Psoas muscle (tissue), 8 donors: ENCODE measurements around the gene TXNDC16. TPM values are rescaled to one million over a fixed set of nuclear protein-coding genes. Genes with fewer than 3 reads are reported as not detected.
"Not testable (repeated sequence)": the region's sequence is repeated elsewhere in the genome, so short reads cannot be mapped to it uniquely, and the experiment has no call there.

Experiments
- ATAC-seq, 4 donors: fragments of 200-7000 bp; cut with Tn5 transposase; one replicate each; pipeline ENCODE4 v1.9.1; 2020; ENCODE audit warnings: moderate library complexity in 3 of 4, mild to moderate bottlenecking in 2 of 4
- DNase-seq, 2 donors: peaks; one replicate each; pipeline ENCODE4 v3.0.0-alpha.2; 2020
- H3K27ac ChIP-seq: fragments of 200-600 bp; one replicate; pipeline ENCODE4 v1.8.0; 2022
- H3K27me3 ChIP-seq, 3 donors: fragments of 200-600 bp in 1 of 3; one replicate each; pipeline versions ENCODE4 v1.6.1 to v1.8.0; 2013 to 2022; ENCODE audit warnings: low read length in 2 of 3, mild to moderate bottlenecking in 2 of 3, moderate library complexity in 1 of 3; ENCODE audit not compliant: insufficient read depth in 3 of 3
- H3K36me3 ChIP-seq, 2 donors: fragments of 200-600 bp in 1 of 2; one replicate each; pipeline versions ENCODE4 v1.6.1 to v1.8.0; 2013 to 2022; ENCODE audit warnings: low read depth in 1 of 2, mild to moderate bottlenecking in 1 of 2, moderate library complexity in 1 of 2; ENCODE audit not compliant: insufficient read depth in 1 of 2
- H3K4me1 ChIP-seq: fragments of 200-600 bp; one replicate; pipeline ENCODE4 v1.8.0; 2022
- H3K4me3 ChIP-seq: fragments of 200-600 bp; one replicate; pipeline ENCODE4 v1.8.0; 2022; ENCODE audit warnings: mild to moderate bottlenecking
- H3K9me3 ChIP-seq: fragments of 200-600 bp; one replicate; pipeline ENCODE4 v1.8.0; 2022
- WGBS, 3 donors: extraction: QIAGEN DNeasy Blood & Tissue Kit; methylation state at CpG; one replicate each; pipeline versions ENCODE4 v1.1.6 to v1.1.7; 2013; 5-methylcytosine and 5-hydroxymethylcytosine counted together
- intact Hi-C, 2 donors: fragments of 100-400 bp; cut with DNase I; formaldehyde crosslinking; loops; one replicate each; pipeline versions ENCODE4 v1.11.0 to v1.14.2; 2022
- polyA plus RNA-seq, 3 donors: library from polyadenylated mRNA; stranded (reverse); fragments of 200-250 nt; gene quantifications; one replicate each; pipeline ENCODE4 v1.2.3, GENCODE V29; 2013
- total RNA-seq, 4 donors: library from RNA; stranded (reverse); fragmentation: NEBNext Ultra II Directional in 2 of 4; extraction: Animal tissue kit (Norgen Biotek cat#: 25700) in 2 of 4; gene quantifications; one replicate each; pipeline versions ENCODE4 v1.2.1 to v1.2.4, GENCODE V29; 2021 to 2023
- TF ChIP-seq, protein P1 (sequence below): fragments of 200-600 bp; IDR thresholded peaks from one replicate; pipeline ENCODE4 v1.8.0; 2022; ENCODE audit warnings: antibody characterized with exemption
- donor health status: healthy with polysubstance abuse.
- donor health status: DM: no; HTN: no; CAD: no; lungs with moderate emphysema.
- donor health status: Bipolar disorder and iron deficiency.
- donor health status: healthy.
- donor health status: DM: yes; HTN: yes; CAD: no.
- donor health status: DM: no; HTN: no; CAD: no.
- donor health status: DM: no; HTN: no; CAD: no.
- donor health status: DM: yes; HTN: yes; CAD: no.

The TXNDC16 gene
- total and polyA plus RNA-seq, 7 donors = 0.42 to 4.2 (median 1.8) TPM

DNA sequence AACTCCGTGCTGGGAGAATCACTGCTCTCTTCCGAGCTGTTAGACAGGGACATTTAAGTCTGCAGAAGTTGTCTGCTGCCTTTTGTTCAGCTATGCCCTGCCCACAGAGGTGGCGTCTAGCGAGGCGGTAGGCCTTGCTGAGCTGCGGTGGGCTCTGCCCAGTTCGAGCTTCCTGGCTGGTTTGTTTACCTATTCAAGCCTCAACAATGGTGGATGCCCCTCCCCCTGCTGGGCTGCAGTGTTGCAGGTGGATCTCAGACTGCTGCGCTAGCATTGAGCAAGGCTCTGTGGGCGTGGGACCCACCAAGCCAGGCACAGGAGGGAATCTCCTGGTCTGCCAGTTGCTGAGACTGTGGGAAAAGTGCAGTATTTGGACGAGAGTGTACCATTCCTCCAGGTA, 44.0 kb upstream of the TXNDC16 start:
- Histone ChIP-seq H3K36me3 (no peaks in the 10 kb centered on the region), H3K4me1 (no peaks in the 10 kb centered on the region), H3K27ac (no peak overlapping the region), H3K9me3 (no peaks in the 10 kb centered on the region), H3K27me3 (no peaks in the 10 kb centered on the region), H3K4me3 (no peak overlapping the region)
- 90 to 95% (median 93%) methylated on average over 10 of the region's 10 CpGs for WGBS, 3 donors
- ATAC-seq (no peak), DNase-seq (no peak)
- intact Hi-C loops = no loop called here
- TF ChIP-seq, protein P1, sequence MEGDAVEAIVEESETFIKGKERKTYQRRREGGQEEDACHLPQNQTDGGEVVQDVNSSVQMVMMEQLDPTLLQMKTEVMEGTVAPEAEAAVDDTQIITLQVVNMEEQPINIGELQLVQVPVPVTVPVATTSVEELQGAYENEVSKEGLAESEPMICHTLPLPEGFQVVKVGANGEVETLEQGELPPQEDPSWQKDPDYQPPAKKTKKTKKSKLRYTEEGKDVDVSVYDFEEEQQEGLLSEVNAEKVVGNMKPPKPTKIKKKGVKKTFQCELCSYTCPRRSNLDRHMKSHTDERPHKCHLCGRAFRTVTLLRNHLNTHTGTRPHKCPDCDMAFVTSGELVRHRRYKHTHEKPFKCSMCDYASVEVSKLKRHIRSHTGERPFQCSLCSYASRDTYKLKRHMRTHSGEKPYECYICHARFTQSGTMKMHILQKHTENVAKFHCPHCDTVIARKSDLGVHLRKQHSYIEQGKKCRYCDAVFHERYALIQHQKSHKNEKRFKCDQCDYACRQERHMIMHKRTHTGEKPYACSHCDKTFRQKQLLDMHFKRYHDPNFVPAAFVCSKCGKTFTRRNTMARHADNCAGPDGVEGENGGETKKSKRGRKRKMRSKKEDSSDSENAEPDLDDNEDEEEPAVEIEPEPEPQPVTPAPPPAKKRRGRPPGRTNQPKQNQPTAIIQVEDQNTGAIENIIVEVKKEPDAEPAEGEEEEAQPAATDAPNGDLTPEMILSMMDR = no peak

DNA sequence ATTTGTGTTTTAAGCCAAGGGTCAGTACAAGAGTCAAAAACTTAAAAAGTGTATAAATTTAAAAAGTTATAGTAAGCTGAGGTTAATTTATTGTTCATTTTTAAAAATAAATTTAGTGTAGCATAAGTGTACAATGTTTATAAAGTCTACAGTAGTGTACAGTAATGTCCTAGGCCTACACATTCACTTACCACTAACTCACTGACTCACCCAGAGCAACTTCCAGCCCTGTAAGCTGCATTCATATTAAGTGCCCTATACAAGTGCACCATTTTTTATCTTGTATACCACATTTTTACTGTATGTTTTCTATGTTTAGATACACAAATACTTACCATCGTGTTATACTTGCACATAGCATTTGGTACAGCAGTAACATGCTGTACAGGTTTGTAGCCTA, 38.0 kb upstream of the TXNDC16 start:
- no peaks in the 10 kb centered on the region for H3K4me1 ChIP-seq
- intact Hi-C loops = no loop called here
- no peaks in the 10 kb centered on the region for H3K36me3 ChIP-seq
- H3K9me3 ChIP-seq = peaks cover 3% of the 10 kb centered on the region
- H3K4me3 ChIP-seq = no peak overlapping the region
- H3K27me3 ChIP-seq = no peaks in the 10 kb centered on the region
- no peak overlapping the region for H3K27ac ChIP-seq
- WGBS, 3 donors = 92 to 93% (median 93%) methylated on average over 1 of the region's 1 CpG
- TF ChIP-seq, protein P1 = no peak
- ATAC-seq = no peak
- no peak for DNase-seq

DNA sequence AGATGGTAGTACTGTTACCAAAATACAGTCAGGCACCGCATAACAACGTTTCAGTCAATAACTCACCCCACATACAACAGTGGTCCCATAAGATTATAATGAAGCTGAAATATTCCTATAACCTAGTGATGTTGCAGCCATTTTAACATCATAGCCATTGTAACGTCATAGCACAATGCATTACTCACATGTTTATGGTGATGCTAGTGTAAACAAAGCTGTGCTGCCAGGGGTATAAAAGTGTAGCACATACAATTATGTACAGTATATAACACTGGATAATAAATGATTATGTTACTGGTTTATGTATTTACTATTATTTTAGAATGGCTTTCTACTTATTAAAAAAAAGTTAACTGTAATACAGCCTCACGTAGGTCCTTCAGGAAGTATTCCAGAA, 37.3 kb upstream of the TXNDC16 start:
- intact Hi-C loops = no loop called here

DNA sequence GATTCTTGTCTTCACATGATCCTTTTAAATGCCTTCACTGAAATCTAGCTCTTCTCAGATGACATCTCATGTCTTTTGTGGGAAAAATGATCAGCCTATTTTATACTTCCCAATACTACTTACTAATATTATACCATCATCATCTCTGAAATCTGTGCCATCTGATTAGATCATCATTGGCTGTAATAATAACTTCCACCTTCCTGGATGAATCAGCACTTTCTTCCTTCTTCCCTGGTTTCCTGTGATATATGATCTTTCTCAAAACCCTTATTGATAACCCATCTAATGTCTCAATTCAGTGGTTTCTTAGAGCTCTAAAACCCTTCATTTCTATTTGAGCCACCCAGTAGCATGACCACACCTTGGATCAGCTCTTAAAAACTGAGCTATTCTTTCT, 31.2 kb upstream of the TXNDC16 start:
- intact Hi-C loops = no loop called here
- TF ChIP-seq, protein P1 = no peak

More for the DNA sequence above, 37.3 kb upstream of the TXNDC16 start:
- H3K4me3 ChIP-seq = no peak overlapping the region
- WGBS, 3 donors = 61 to 76% (median 71%) methylated on average over 4 of the region's 4 CpGs
- peaks cover 3% of the 10 kb centered on the region for H3K9me3 ChIP-seq
- DNase-seq = no peak
- H3K36me3 ChIP-seq = no peaks in the 10 kb centered on the region
- no peak overlapping the region for H3K27ac ChIP-seq
- H3K4me1 ChIP-seq = no peaks in the 10 kb centered on the region
- TF ChIP-seq, protein P1 = no peak
- no peak for ATAC-seq
- no peaks in the 10 kb centered on the region for H3K27me3 ChIP-seq

DNA sequence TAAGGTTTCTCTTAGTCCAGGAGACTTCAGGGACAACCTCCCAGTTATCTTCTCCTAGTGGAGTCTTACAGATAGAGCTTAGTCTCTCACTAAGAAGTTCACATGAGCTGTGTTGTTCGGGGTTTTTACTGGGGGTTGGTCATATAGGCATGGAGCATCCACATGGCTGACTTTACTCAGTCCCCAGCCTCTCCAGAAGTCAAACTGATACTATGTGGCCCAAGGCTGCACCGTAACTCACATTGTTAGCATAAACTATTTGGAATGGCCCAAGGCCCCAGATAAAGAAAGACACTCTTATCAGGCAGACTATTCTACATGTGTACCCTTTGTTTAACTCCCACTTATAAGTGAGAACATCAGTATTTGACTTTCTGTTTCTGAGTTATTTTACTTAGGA, 23.6 kb upstream of the TXNDC16 start:
- WGBS, 3 donors = 96 to 97% (median 96%) methylated on average over 2 of the region's 2 CpGs
- intact Hi-C loops = no loop called here
- Histone ChIP-seq H3K27me3 (no peaks in the 10 kb centered on the region), H3K4me3 (no peak overlapping the region), H3K4me1 (no peaks in the 10 kb centered on the region), H3K36me3 (no peaks in the 10 kb centered on the region), H3K27ac (no peak overlapping the region), H3K9me3 (peaks cover 31% of the 10 kb centered on the region)
- ATAC-seq (no peak), DNase-seq (no peak)
- TF ChIP-seq, protein P1 = no peak

More for the DNA sequence above, 31.2 kb upstream of the TXNDC16 start:
- Histone ChIP-seq H3K4me3 (no peak overlapping the region), H3K4me1 (no peaks in the 10 kb centered on the region), H3K9me3 (no peaks in the 10 kb centered on the region), H3K36me3 (no peaks in the 10 kb centered on the region), H3K27me3 (no peaks in the 10 kb centered on the region), H3K27ac (no peak overlapping the region)
- no peak for DNase-seq
- no peak for ATAC-seq

DNA sequence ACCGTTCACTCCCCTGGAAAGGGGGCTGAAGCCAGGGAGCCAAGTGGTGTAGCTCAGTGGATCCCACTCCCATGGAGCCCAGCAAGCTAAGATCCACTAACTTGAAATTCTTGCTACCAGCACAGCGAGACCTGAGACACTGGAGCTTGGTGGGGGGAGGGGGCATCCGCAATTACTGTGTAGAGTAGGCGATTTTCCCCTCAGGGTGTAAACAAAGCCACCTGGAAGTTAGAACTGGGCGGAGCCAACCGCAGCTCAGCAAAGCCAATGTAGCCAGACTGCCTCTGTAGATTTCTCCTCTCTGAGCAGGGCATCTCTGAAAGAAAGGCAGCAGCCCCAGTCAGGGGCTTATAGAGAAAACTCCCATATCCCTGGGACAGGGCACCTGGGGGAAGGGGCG, 16.1 kb upstream of the TXNDC16 start:
- ATAC-seq, H3K4me3 ChIP-seq, H3K36me3 ChIP-seq, H3K27ac ChIP-seq, H3K4me1 ChIP-seq, H3K27me3 ChIP-seq, intact Hi-C loops, DNase-seq: not testable (repeated sequence)
- 93 to 96% (median 94%) methylated on average over 7 of the region's 7 CpGs for WGBS, 3 donors
- peaks cover 30% of the 10 kb centered on the region for H3K9me3 ChIP-seq
